Right ventricle myocardium superior (tissue), 1 donor: ENCODE measurements around the gene DCLK1. TPM values are rescaled to one million over a fixed set of nuclear protein-coding genes. Genes with fewer than 3 reads are reported as not detected.

Experiments used
- ATAC-seq: fragments of 200-7000 bp; cut with Tn5 transposase; one replicate; pipeline ENCODE4 v1.9.1; 2020; ENCODE audit warnings: mild to moderate bottlenecking; ENCODE audit not compliant: poor library complexity
- DNase-seq: peaks from one replicate; pipeline ENCODE4 v3.0.0-alpha.2; 2020
- intact Hi-C: fragments of 100-400 bp; cut with DNase I; formaldehyde crosslinking; loops from one replicate; pipeline ENCODE4 v1.11.2; 2022
- total RNA-seq: library from RNA; stranded (reverse); fragmentation: NEBNext Ultra II Directional; extraction: Animal tissue kit (Norgen Biotek cat#: 25700); gene quantifications from one replicate; pipeline ENCODE4 v1.2.1, GENCODE V29; 2021
- donor health status: DM: no; HTN: yes; CAD: no; lungs with severe emphysema.

DCLK1 gene
- total RNA-seq, 1 donor from 2014 or later = 12.7 TPM

DNA sequence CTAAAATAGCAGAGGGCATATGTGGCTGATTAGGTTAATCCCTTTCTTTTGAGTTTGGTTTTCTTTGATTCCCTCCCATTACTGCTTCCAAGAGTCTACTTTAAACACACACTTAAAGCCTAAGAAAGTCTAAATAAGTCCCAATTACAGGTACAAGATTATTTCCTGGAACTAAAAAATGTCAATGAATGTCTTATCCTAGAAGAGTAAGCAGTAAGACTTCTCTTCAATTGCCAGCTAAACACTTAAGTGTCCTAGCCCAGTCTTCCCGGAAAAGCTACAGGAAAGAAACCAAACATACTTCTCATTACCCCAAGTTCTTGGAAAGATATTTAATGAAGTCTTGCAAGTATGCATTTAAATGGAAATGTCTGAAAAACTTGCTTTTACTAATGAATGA lies 233.1 kb downstream of the DCLK1 start:
- ATAC-seq (no peak), DNase-seq (no peak)
- intact Hi-C loops = no loop called here

DNA sequence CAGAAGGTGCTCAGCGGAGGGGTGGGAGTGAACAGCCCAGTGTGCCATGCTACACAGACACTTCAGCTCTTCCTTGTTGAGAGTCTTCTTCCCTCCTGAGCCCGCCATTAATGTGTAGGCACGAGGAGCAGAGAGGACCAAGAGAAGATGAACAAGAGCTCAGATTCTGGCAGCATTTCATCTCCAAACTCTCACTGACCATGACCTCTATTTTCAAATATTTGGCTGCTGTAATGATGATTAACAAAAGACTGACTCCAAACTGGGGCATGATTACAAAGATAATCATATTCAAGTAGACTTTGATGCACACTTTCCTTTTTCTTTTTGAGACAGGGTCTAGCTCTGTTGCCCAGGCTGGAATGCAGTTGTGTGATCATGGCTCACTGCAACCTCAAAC lies 236.5 kb downstream of the DCLK1 start:
- intact Hi-C loops = no loop called here
- no peak for DNase-seq
- ATAC-seq = no peak

DNA sequence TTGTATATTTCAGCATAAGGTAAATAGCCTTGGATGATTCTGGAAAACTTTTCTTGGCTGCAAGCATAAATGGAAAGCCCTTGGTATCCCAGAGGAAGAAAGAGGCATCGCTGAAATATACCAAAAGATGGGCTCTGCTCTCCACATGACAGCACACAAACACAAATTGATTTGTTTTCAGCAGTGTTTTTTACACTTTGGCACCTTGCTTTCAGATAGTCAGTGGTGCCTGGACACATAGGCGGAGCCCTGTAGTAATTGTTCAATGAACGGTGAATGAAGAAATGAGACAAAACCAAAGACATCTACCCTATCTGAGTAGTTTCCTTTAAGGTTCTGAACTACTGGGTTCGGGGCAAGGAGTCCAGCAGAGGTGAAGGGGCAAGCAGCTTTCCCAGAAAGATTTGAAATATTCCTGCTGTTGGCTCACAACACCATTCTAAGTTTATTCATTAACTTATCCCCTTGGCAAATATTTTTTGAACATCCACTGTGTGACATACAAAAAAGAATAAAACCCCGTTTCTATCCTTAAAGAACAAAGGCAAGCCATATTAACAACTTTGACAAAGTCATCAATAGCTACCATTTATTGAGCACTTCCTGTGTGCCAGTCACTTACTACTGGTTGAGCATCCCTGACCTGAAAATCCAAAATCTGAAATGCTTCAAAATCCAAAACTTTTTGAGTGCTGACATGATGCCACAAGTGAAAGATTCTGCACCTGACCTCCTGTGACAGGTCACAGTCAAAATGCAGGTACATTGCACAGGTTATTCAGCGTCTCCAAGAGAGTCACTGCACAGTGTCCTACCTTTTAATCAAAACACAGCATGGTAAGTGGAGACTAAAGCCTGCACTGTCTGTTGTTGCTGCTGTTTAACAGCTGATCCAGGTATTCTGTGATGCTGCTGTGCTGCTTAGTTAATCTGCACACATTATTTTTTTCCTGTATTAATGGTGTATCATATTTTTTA lies 238.1 kb downstream of the DCLK1 start:
- ATAC-seq (no peak), DNase-seq (no peak)
- intact Hi-C loops = no loop called here

DNA sequence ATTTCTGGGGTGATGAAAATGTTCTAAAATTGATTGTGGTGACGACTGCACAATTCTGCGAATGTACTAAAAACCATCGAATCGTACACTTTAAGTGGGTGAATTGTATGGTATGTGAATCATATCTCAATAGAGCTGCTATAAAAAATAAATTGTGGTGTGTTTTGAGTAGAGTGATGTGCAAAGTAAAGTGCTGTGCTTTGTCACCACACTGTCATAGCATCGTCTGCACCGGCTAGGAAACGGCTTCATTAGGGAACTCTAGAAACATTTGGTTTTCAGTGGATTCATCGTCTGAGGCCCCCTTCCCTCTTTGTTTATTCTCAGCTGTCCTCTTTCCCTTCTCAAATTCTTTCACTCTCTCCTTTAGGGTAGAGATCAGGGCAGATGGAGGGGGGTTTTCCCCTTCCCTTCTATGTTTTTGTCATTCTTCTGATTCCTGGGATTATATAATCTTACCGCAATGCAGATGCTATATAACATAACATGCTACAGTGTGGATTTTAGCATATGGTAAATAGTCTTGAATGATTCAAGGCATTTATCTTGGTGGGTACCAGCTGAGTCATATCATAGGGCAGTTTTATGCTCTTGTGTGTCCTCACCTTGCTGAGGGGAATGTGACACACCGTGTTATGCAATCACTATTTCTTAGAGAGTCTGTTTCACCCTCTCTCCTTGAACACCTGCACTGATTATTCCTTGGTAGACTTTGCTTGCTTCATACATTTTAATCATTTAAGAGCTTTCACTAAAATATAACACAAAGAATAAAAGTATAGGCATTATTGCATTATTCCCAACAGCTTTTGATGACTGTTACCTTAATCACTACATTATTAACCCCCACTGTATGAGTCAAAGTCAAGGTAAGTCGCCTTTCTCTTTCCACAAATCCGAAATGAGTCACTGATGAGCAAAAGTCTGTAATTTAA lies 239.4 kb downstream of the DCLK1 start:
- no peak for ATAC-seq
- intact Hi-C loops = no loop called here
- DNase-seq = no peak

- DNase-seq (no peak), ATAC-seq (no peak)
- intact Hi-C loops = no loop called here
These were observed 241.6 kb downstream of the DCLK1 start for GRCh38 chr13:35889560-35889959.

- DNase-seq = no peak
- intact Hi-C loops = no loop called here
- ATAC-seq = no peak
These were observed 242.2 kb downstream of the DCLK1 start for GRCh38 chr13:35888981-35889380.

GRCh38 chr13:35888457-35888883 lies 242.7 kb downstream of the DCLK1 start:
- ATAC-seq = no peak
- intact Hi-C loops = no loop called here

DNA sequence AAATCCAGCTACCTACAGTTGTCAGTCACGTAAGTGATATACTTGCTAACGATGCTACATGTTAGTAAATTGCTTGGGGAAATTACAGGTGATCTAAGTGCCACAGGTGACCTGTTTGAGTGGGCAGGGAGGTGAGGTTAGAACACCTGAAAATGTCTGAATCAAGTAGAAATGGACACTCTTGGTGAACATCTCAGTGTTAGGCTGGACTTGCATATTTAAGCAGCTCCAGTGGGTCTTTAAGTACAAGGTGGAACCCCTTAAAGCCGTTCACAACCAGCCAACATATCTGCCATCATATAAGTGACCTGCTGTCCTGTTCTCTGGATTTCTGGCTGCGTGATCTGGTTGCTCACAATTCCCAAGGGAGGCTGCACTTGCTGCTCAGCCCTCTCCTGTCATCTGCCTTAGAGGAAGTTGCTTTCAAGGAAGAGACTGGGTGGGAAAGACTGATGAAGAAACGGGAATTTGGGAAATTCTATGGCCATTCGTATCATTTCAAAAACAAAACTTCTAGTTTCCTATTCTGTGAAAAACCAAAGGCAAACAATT lies 244.0 kb downstream of the DCLK1 start:
- intact Hi-C loops = no loop called here

More at GRCh38 chr13:35888457-35888883, 242.7 kb downstream of the DCLK1 start:
- no peak for DNase-seq

DNA sequence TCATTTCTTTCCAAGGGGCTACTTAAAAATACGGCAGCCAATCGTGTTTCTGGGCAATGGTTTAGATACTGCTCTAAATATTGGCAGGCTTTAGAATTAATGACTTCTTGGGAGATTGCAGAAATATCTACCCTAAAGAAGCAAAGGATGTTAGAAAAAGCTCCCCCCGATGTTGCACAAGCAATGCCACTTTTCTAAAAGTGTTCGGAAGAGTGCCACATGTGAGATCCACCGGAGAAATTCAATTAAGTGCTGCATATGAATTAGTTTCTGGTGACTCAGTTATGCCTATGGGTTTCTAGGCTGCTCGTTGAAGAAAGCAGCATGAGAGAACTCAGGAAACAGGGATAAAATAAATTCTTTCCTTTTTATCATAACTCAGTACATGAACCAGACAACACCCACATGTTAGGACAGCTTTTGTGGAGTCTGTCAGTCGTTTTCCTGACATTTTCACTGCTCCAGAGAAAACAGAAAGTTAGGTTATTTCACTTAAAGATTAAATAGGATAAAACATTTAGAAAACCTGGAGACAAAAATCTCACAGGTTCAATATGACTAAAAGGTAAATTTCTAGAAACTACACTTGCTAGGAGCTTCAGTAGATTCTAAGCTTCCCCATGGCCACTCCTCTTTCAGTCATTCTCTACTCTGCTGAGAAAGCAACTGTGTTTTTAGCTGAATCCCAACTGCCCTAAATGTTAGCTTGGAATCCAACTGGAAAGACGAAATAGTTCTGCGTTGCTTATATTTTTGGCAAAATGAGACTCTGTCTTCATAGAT lies 244.7 kb downstream of the DCLK1 start:
- ATAC-seq (no peak), DNase-seq (no peak)
- intact Hi-C loops = no loop called here

More for the DNA sequence above, 244.0 kb downstream of the DCLK1 start:
- ATAC-seq (no peak), DNase-seq (no peak)

DNA sequence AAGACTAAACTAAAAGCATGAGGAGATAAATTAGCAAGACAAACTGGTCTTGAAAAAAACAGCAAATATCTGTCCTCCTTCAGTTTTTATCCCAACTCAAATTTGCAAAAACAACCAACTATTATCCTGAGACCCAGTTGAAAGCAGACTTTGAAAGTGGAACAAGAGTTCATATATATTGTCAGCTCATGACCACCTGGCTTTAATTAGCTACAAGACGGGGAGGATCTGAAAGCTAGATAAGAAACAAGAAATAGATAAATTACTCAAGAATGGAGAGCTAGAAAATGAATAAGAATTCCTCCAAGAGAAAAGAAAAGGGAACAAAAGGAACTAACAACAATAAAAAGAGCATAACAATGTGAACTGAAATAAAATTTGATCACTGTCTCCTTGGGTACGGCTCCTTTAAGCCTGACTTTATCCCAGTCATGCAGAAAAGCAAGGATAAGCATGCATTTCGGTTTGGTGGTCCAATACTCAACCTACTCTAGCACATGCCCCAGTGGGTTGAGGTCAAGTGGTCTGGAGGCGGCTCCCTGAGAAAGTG lies 246.9 kb downstream of the DCLK1 start:
- no peak for ATAC-seq
- intact Hi-C loops = no loop called here
- no peak for DNase-seq

DNA sequence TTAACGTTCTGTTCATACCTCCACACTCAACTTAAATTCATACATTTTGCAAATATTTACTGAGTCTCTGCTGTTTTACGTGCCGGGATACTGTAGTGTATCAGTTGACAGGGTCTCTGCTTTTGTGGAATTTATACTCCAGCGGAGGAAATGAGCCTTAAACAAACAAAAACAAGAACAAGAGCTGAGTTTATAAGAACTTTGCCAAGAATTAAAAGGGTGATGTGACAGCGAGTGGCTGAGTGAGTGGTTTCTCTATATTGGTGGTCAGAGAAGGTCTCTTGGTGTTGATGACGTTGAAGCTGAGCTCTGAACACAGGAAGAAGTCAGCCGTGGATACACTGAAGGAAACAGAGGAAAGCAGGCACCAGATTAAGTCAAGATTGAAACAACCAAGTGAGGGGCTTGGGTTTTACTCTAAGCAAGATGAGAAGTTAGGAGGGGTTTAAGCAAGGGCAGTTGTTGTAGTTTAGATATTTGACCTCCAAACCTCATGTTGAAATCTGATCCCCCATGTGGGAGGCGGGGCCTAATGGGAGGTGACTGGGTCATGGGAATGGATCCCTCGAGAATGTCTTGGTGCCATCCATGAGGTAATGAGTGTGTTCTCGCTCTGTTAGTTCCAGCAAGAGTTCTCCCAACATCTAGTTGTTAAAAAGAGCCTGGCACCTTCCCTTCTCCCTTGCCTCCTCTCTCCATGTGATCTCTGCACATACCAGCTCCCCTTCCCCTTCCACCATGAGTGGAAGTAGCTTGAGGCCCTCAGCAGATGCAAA lies 248.3 kb downstream of the DCLK1 start:
- no peak for DNase-seq
- intact Hi-C loops = no loop called here
- no peak for ATAC-seq

DNA sequence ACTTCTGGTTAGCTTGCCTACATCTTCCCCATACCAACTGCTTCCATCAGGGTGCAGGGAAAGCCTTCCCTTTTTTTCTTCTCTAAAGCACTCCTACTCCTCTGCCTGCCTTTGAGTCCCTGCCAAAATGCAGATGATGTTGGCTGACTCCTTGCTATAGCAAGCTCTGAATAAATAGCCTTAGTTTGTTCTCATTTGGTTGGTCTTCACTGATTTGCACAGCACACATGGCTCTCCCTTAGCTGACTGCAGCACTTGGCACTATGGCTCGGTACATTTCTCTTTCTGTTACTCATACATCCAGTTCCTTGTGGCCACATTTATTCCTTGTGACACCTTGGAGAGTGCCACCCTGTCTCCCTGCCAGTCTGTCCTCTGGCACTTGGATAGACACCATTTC lies 249.8 kb downstream of the DCLK1 start:
- DNase-seq = no peak
- ATAC-seq = no peak
- intact Hi-C loops = no loop called here

GRCh38 chr13:35879111-35879510 lies 252.1 kb downstream of the DCLK1 start:
- intact Hi-C loops = no loop called here
- ATAC-seq (no peak), DNase-seq (no peak)

GRCh38 chr13:35876601-35877000 lies 254.6 kb downstream of the DCLK1 start:
- intact Hi-C loops = no loop called here
- DNase-seq (no peak), ATAC-seq (no peak)

GRCh38 chr13:35874704-35875103 lies 256.5 kb downstream of the DCLK1 start:
- ATAC-seq (peak; percentile 80), DNase-seq (peak; percentile 73)
- intact Hi-C loops = no loop called here

GRCh38 chr13:35872369-35872768 lies 258.8 kb downstream of the DCLK1 start:
- intact Hi-C loops = no loop called here
- ATAC-seq (peak; percentile 66), DNase-seq (no peak)

- intact Hi-C loops = no loop called here
- DNase-seq = no peak
- ATAC-seq = no peak
These were observed 259.6 kb downstream of the DCLK1 start for GRCh38 chr13:35871561-35871960.
